Inflammatory macrophage (primary cell): Measurements from ENCODE around the gene PFN2.

Experiments
- DNase-seq, 2 donors: peaks; one replicate each; pipeline ENCODE4 v3.0.0-alpha.2; 2020 to 2022

PFN2 gene

DNA sequence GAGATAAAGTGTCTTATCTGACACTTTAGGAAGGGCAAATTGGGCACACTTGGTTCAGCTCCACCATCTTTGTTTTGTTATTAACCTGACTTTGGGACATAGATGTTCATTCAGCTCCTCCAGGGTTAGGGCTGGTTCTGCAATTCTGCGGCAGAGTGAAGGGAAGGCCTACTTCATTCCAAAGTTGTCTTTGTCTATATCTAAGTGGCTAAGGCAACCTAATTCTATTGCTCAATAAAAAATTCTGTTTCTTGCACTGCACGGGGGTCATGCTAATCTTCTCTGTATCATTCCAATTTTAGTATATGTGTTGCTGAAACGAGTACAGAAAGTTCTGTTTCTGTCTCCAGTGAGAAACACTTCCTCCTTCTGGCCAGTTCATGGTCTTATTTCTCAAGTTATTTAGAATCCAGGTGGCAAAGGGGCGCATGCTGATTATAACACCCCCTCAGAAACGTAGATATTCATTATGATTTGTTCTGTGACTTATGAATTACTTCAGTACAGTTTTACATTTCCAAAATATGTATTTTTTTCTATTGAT, 53.5 kb downstream of the PFN2 start:
- peak in 1 of 2 donors; percentile 30 for DNase-seq
